D721Med (cell line): ENCODE results near the gene AAR2.

Experiments used
- DNase-seq: peaks from one replicate; pipeline ENCODE4 v3.0.0; 2011; ENCODE audit warnings: low spot score; ENCODE audit not compliant: insufficient read length
- FAIRE-seq: peaks from 2 replicates; lab custom pipeline; 2011; peaks lifted over from hg19 to GRCh38; lab: Jason Lieb, UNC
- CTCF ChIP-seq: IDR thresholded peaks from 2 replicates; pipeline ENCODE4 v1.5.1; 2012; ENCODE audit warnings: mild to moderate bottlenecking, control low read depth; ENCODE audit not compliant: insufficient read depth; ENCODE audit errors: missing control alignments

The AAR2 gene

GRCh38 chr20:36218380-36219064, 17.8 kb upstream of the AAR2 start:
- DNase-seq (no peak), FAIRE-seq (no peak)
- TF ChIP-seq CTCF: no peak

GRCh38 chr20:36219671-36220220, 16.5 kb upstream of the AAR2 start:
- no peak for TF ChIP-seq CTCF
- FAIRE-seq (no peak), DNase-seq (no peak)

- FAIRE-seq (no peak), DNase-seq (no peak)
- no peak for TF ChIP-seq CTCF
Observed at GRCh38 chr20:36225666-36226065, 10.6 kb upstream of the AAR2 start.

- no peak for DNase-seq
- no peak for FAIRE-seq
- TF ChIP-seq CTCF: no peak
Observed at GRCh38 chr20:36228770-36229169, 7.5 kb upstream of the AAR2 start.

- TF ChIP-seq CTCF: no peak
Observed at GRCh38 chr20:36230019-36230418, 6.3 kb upstream of the AAR2 start.

GRCh38 chr20:36231331-36231730, 4.9 kb upstream of the AAR2 start:
- no peak for TF ChIP-seq CTCF
- FAIRE-seq (no peak), DNase-seq (no peak)

More at GRCh38 chr20:36230019-36230418, 6.3 kb upstream of the AAR2 start:
- DNase-seq (no peak), FAIRE-seq (no peak)

GRCh38 chr20:36234771-36235320, 1.4 kb upstream of the AAR2 start:
- DNase-seq (no peak), FAIRE-seq (no peak)
- no peak for TF ChIP-seq CTCF
